GM12878 (cell line): ENCODE measurements around the gene TRIM9. TPM values are rescaled to one million over a fixed set of nuclear protein-coding genes. Genes with fewer than 3 reads are reported as not detected.
A peak's percentile ranks its signal among the peaks of the same experiment; 100 is the strongest.

Experiments
- ATAC-seq: fragments of 200-7000 bp; cut with Tn5 transposase; 3 replicates; pipeline ENCODE4 v1.9.1; 2020; ENCODE audit warnings: mild to moderate bottlenecking, moderate library complexity
- BruUV-seq: library from RNA; stranded (reverse); fragments of 400-500 nt; replicated peaks from 2 replicates; lab custom pipeline; 2021; lab: Mats Ljungman, UMichigan
- CTCF ChIA-PET: fragments of 300-600 bp; sonication (Branson Sonifier 250); formaldehyde crosslinking; extraction: SDS; loops from one replicate; lab custom pipeline; 2021; ENCODE audit warnings: inconsistent platforms; lab: Yijun Ruan, JAX
- POLR2A ChIA-PET: fragments of 350-600 bp; formaldehyde crosslinking; extraction: SDS; loops from one replicate; lab custom pipeline; 2021; ENCODE audit warnings: inconsistent platforms; lab: Charles Lee
- RAD21 ChIA-PET: fragments of 300-600 bp; sonication (Branson Sonifier 250); formaldehyde crosslinking; loops from one replicate; lab custom pipeline; 2023; ENCODE audit warnings: antibody characterized with exemption; ENCODE audit not compliant: unreplicated experiment; lab: Charles Lee
- SMC1A ChIA-PET: fragments of 300-600 bp; sonication (Branson Sonifier 250); formaldehyde crosslinking; loops from one replicate; lab custom pipeline; 2023; ENCODE audit not compliant: unreplicated experiment, uncharacterized antibody; lab: Charles Lee
- DNase-seq: peaks from one replicate; pipeline ENCODE4 v3.0.0-alpha.2; 2011; ENCODE audit warnings: low read depth, low spot score
- FAIRE-seq: peaks from 3 replicates; lab custom pipeline; 2011; peaks lifted over from hg19 to GRCh38; lab: Jason Lieb, UNC
- H2AFZ ChIP-seq: 2 replicates; pipeline ENCODE4 v1.6.0; 2011; ENCODE audit warnings: low read depth, low read length, control low read depth; ENCODE audit not compliant: control insufficient read depth
- H3K27ac ChIP-seq: 2 replicates; pipeline ENCODE4 v1.5.1; 2011; ENCODE audit warnings: control low read depth; ENCODE audit not compliant: control insufficient read depth, insufficient read depth
- H3K27me3 ChIP-seq, 2 experiments: replicated peaks in 1 of 2; 2 replicates each; pipeline versions ENCODE4 v1.6.0 to v1.6.1; 2011; ENCODE audit warnings: low read length in 1 of 2; ENCODE audit not compliant: control insufficient read depth in 2 of 2, insufficient read depth in 2 of 2
- H3K36me3 ChIP-seq, 2 experiments: 2 replicates each; pipeline ENCODE4 v1.5.1; 2011; ENCODE audit warnings: low read length in 1 of 2; ENCODE audit not compliant: control insufficient read depth in 2 of 2, insufficient read depth in 2 of 2
- H3K4me1 ChIP-seq: 2 replicates; pipeline ENCODE4 v1.6.1; 2011; ENCODE audit warnings: mild to moderate bottlenecking, low read length, moderate library complexity, mixed read lengths; ENCODE audit not compliant: control insufficient read depth, insufficient read depth
- H3K4me2 ChIP-seq: 2 replicates; pipeline ENCODE4 v1.6.0; 2011; ENCODE audit warnings: control low read depth; ENCODE audit not compliant: control insufficient read depth, insufficient read depth
- H3K4me3 ChIP-seq: fragments of 200-600 bp; sonication (generic); 2 replicates; pipeline ENCODE4 v1.5.1; 2016
- H3K79me2 ChIP-seq: 2 replicates; pipeline ENCODE4 v1.6.0; 2011; ENCODE audit warnings: low read length; ENCODE audit not compliant: control insufficient read depth, insufficient read depth
- H3K9ac ChIP-seq: 2 replicates; pipeline ENCODE4 v1.8.0; 2011; ENCODE audit warnings: low read length, control low read depth, mixed read lengths; ENCODE audit not compliant: control insufficient read depth, insufficient read depth
- H3K9me3 ChIP-seq: replicated peaks from 3 replicates; pipeline ENCODE4 v1.5.1; 2011; ENCODE audit warnings: mild to moderate bottlenecking, low read length; ENCODE audit not compliant: control insufficient read depth, insufficient read depth
- H4K20me1 ChIP-seq: 2 replicates; pipeline ENCODE4 v1.6.0; 2011; ENCODE audit not compliant: control insufficient read depth, insufficient read depth
- ATF7 ChIP-seq: fragments of 450-650 bp; IDR thresholded peaks from 2 replicates; pipeline ENCODE4 v1.6.1; 2016; ENCODE audit warnings: low read depth, mild to moderate bottlenecking
- CHD2 ChIP-seq: IDR thresholded peaks from 2 replicates; pipeline ENCODE4 v1.6.1; 2011; ENCODE audit warnings: low read depth, low read length, improper control_type of control experiment, borderline replicate concordance
- CREB1 ChIP-seq: IDR thresholded peaks from 2 replicates; pipeline ENCODE4 v1.6.1; 2012; ENCODE audit warnings: low read depth, mild to moderate bottlenecking, inconsistent platforms
- EZH2 ChIP-seq: IDR thresholded peaks from 2 replicates; pipeline ENCODE4 v1.6.1; 2012; ENCODE audit warnings: low read depth, mild to moderate bottlenecking, control low read depth, inconsistent platforms, low read length, borderline replicate concordance; ENCODE audit not compliant: control insufficient read depth
- MXI1 ChIP-seq: fragments of 150-350 bp; IDR thresholded peaks from 2 replicates; pipeline ENCODE4 v1.6.1; 2011; ENCODE audit warnings: low read depth, mild to moderate bottlenecking, inconsistent platforms, low read length, improper control_type of control experiment
- MYC ChIP-seq: IDR thresholded peaks from 2 replicates; pipeline ENCODE4 v1.6.1; 2011; ENCODE audit warnings: mild to moderate bottlenecking, low read length, moderate library complexity, inconsistent platforms; ENCODE audit not compliant: insufficient read depth, insufficient replicate concordance, insufficient read length, severe bottlenecking
- NFYA ChIP-seq: IDR thresholded peaks from 2 replicates; pipeline ENCODE4 v1.6.1; 2011; ENCODE audit warnings: low read depth, mild to moderate bottlenecking, low read length, improper control_type of control experiment, borderline replicate concordance
- PML ChIP-seq: IDR thresholded peaks from 2 replicates; pipeline ENCODE4 v1.6.1; 2012; ENCODE audit warnings: low read length, inconsistent platforms
- TARDBP ChIP-seq: IDR thresholded peaks from 2 replicates; pipeline ENCODE4 v1.6.1; 2016; ENCODE audit warnings: borderline replicate concordance
- USF1 ChIP-seq: IDR thresholded peaks from 2 replicates; pipeline ENCODE4 v1.6.1; 2011; ENCODE audit warnings: borderline replicate concordance, low read depth, mild to moderate bottlenecking, moderate library complexity, mixed read lengths, low read length; ENCODE audit not compliant: insufficient read depth; ENCODE audit errors: extremely low read length
- ZNF687 ChIP-seq: fragments of 450-650 bp; IDR thresholded peaks from 2 replicates; pipeline ENCODE4 v1.6.1; 2017; ENCODE audit warnings: mild to moderate bottlenecking, moderate library complexity
- WGBS: methylation state at CpG from one replicate; pipeline ENCODE4 v1.1.6; 2016; ENCODE audit warnings: low lambda C conversion rate; ENCODE audit not compliant: insufficient replicate concordance, insufficient coverage; ENCODE audit errors: missing lambda C conversion rate; 5-methylcytosine and 5-hydroxymethylcytosine counted together
- in situ Hi-C: fragments of 300-500 bp; cut with MboI; formaldehyde crosslinking; loops from 9 replicates; pipeline ENCODE4 v1.14.3; 2018; ENCODE audit warnings: mixed read lengths
- intact Hi-C: fragments of 100-400 bp; cut with micrococcal nuclease; formaldehyde crosslinking; loops from one replicate; pipeline ENCODE4 v1.14.2; 2022; ENCODE audit not compliant: unreplicated experiment
- polyA plus RNA-seq, 11 experiments: library from polyadenylated mRNA; depleted of rRNA in 4 of 11; unstranded in 6 of 11; stranded (reverse) in 5 of 11; fragments of >200 nt; fragmentation: Nextera tagmentation in 4 of 11; fragmentation: Illumina TruSeq in 1 of 11; extraction: Ambion mirVana in 4 of 11; extraction: Trizol in 1 of 11; gene quantifications; 1 replicate in 1 of 11; 2 replicates in 10 of 11; pipeline versions ENCODE4 v1.2.1 to v1.2.3, GENCODE V29; 2011 to 2016; ENCODE audit warnings: inconsistent platforms in 2 of 11, missing spikeins in 2 of 11, low read depth in 1 of 11
- total RNA-seq, 4 experiments: library from RNA; depleted of rRNA in 3 of 4; stranded (reverse); fragments of >200 nt in 3 of 4; fragmentation: Illumina TruSeq in 1 of 4; extraction: Trizol in 1 of 4; gene quantifications; 2 replicates each; pipeline versions ENCODE4 v1.2.1 to v1.2.3, GENCODE V29; 2013 to 2021
- TF ChIP-seq, protein P1 (sequence below): fragments of 450-650 bp; IDR thresholded peaks from 2 replicates; pipeline ENCODE4 v1.6.1; 2017; ENCODE audit warnings: mild to moderate bottlenecking

The TRIM9 gene
- total and polyA plus RNA-seq, 10 of the 15 experiments (the other 5 are each of a cell fraction or from before 2014, with no cell fraction given), result 0.04 to 0.18 (median 0.11) TPM; not detected in 2

DNA sequence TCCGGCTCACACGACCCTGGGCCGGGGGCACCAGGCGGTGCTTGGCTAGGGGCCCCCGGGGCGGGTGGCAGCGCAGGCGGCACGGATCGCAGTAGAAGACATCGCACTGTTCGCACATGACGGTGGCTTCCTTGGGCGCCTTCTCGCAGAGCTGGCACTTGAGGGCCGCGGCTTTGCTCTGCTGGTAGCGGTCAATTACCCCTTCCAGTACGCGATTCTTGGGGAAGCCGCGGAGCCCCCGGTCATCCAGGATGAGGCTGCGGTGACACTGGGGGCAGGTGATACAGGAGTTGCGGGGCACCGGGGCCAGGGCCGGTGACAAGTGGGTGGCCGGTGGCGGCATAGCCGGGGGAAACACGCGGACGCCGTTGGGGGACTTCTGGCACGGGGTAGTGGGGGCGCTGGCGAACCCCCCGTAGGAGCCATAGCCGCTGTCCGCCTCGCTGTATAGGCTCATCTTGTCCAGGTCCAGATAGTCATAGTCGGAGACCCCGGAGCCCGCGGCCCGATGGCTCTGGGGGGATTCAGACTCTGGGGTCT is 553 bp downstream of the TRIM9 start:
- ATAC-seq (0 out of 3 replicates have a peak, but pooled peaks have one; percentile 3), FAIRE-seq (no peak), DNase-seq (no peak)
- H3K4me1 ChIP-seq, result peaks cover 16% of the 10 kb centered on the region
- no peak overlapping the region for H3K27ac ChIP-seq
- H4K20me1 ChIP-seq, result no peaks in the 10 kb centered on the region
- SMC1A ChIA-PET, result no interaction called here
- no peaks in the 10 kb centered on the region for H3K9me3 ChIP-seq
- WGBS, result 1% methylated on average over 44 of the region's 46 CpGs
- RAD21 ChIA-PET, result no interaction called here
- H3K4me2 ChIP-seq, result peak overlapping the region; percentile 99
- peak overlapping the region; percentile 67 for H3K4me3 ChIP-seq
- no TSS peak for BruUV-seq
- intact Hi-C loops, result no loop called here
- TF ChIP-seq USF1, result no peak
- TF ChIP-seq PML, result no peak
- TF ChIP-seq CHD2, result no peak
- no peak for TF ChIP-seq CREB1
- no peak for TF ChIP-seq TARDBP
- no peak for TF ChIP-seq MXI1
- TF ChIP-seq ZNF687, result no peak
- TF ChIP-seq, protein P1, sequence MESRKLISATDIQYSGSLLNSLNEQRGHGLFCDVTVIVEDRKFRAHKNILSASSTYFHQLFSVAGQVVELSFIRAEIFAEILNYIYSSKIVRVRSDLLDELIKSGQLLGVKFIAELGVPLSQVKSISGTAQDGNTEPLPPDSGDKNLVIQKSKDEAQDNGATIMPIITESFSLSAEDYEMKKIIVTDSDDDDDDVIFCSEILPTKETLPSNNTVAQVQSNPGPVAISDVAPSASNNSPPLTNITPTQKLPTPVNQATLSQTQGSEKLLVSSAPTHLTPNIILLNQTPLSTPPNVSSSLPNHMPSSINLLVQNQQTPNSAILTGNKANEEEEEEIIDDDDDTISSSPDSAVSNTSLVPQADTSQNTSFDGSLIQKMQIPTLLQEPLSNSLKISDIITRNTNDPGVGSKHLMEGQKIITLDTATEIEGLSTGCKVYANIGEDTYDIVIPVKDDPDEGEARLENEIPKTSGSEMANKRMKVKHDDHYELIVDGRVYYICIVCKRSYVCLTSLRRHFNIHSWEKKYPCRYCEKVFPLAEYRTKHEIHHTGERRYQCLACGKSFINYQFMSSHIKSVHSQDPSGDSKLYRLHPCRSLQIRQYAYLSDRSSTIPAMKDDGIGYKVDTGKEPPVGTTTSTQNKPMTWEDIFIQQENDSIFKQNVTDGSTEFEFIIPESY, result no peak
- no peak for TF ChIP-seq ATF7
- no peak for TF ChIP-seq MYC
- TF ChIP-seq NFYA, result no peak
- no peak for TF ChIP-seq EZH2
- CTCF ChIA-PET, result no interaction called here
- no peak overlapping the region for H3K9ac ChIP-seq
- in situ Hi-C loops, result no loop called here
- no peaks in the 10 kb centered on the region for H3K79me2 ChIP-seq
- no peaks in the 10 kb centered on the region for H3K36me3 ChIP-seq
- POLR2A ChIA-PET, result no interaction called here
- H2AFZ ChIP-seq, result peak overlapping the region; percentile 93
- H3K27me3 ChIP-seq, result peaks cover 16 to 20% of the 10 kb centered on the region in 2 experiments
